CD1c-positive myeloid dendritic cell (primary cell): ENCODE measurements around the gene AKR1A1.
A peak's percentile ranks its signal among the peaks of the same experiment; 100 is the strongest.
"Not testable (repeated sequence)": the region's sequence is repeated elsewhere in the genome, so short reads cannot be mapped to it uniquely, and the experiment has no call there.

Experiments used
- DNase-seq: peaks from one replicate; pipeline ENCODE4 v3.0.0-alpha.2; 2016; ENCODE audit errors: extremely low spot score

Gene AKR1A1

DNA sequence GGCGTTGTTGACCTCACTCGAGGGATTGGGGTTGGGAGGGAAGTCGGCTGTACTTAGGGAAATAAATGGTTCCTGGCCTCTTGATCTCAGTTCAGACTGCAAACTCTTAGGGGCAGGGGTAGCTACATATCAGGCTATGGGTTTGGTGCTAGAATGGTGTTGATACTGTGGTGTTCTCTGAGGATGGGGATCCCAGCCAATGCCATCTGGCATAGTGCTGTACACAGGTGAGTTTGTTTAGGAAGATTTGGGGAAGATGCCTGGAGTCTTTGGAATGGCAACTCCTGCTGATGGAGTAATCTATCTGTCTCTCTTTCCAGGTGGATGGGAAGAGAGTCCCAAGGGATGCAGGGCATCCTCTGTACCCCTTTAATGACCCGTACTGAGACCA lies 18.9 kb downstream of the AKR1A1 start:
- no peak for DNase-seq

DNA sequence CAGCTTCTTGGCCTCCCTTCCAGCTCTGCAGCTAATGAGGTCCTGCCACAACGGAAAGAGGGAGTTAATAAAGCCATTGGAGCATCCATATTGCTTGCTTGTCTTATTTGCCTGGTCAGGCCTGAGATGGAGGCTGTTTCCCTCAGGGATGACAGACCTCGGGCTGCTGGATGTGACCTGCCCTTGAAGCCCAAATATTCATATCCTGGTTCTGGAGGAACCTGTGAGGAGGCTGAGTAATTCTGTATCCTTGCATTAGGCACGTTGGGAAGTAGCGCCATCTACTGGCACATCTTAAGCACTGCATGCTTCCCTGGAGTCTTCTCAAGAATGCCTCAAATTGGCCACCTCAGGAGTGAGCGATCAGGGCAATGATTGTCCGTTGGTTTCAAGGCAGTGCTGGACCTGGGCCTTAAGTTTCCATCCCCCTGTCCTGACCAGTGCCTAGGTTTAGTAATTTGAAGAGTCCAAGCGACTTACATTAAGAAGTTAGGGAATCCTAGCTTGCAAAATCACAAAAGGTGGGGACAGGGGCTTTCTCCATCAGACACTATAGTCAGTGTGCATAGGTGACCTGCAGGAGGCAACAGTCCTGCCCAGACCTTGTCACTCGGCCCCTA lies 19.4 kb downstream of the AKR1A1 start:
- DNase-seq: peak; percentile 89

DNA sequence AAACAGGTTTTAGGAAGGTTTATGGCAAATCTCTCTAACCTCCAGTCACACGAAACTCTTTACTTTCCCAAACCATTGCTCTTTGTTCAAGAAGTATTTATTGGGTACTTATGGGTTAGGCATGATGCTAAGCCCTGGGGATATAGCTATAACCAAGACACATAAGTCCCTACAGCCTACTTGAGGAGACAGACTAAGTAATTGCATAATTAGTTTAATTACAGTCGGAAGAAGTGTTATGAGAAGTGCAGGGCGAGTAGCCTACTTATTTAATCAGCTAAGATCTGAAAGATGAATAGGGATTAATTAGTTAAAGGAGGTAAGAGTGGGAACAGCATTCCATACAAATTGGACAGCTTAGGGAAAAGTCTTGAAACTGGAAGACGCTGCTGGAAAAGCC lies 20.0 kb downstream of the AKR1A1 start:
- no peak for DNase-seq

DNA sequence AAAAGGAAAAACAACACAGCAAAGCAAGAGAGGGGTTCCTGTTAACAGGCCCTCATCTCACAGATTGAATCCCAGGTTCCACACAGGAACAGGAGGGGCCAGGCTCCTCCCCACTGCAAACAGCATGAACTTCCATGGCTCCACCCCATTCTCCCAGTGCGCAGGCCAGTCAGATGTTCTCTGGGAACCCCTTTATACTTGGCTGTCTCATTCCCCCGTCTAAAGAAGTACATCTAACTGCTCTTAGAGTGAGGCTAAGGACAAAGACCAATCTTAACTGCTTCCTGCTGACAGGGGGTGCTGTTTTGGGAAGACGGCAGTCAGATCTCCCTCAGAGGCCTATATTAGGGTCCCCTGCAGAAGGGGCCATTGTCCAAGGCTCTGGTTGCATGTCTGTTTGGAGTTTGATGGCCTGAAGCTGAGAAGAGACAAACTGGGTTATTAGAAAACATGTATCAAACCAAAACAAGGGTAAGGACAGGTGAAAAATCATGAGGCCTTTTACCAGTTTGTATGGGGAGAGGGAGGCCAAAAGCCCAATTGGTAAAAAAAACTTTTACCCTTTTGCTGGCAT lies 22.7 kb downstream of the AKR1A1 start:
- no peak for DNase-seq

DNA sequence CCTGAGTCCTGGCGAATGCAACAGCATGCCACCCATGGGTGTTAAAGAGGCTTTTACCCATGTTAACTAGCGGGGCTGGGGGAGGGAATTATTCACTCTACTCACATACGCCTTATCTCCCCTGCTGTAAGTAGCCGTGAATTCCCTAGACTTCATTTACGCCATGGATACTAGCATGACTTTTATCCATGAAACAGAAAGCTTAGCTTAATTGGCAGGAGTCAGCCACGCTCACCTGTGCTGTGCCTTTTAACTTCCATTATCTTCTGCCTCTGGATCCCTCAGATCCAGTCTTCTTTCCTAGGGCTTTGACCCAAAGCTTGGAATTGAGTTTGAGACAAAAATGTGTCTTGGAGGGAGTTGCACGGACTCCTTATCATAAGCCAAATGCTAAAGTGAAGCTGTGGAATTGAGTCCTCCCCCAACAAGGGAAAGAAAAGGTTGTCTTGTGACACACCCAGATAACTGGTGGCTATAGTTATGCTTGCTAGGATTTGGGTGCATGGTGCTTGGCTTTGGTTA lies 23.5 kb downstream of the AKR1A1 start:
- DNase-seq: no peak

DNA sequence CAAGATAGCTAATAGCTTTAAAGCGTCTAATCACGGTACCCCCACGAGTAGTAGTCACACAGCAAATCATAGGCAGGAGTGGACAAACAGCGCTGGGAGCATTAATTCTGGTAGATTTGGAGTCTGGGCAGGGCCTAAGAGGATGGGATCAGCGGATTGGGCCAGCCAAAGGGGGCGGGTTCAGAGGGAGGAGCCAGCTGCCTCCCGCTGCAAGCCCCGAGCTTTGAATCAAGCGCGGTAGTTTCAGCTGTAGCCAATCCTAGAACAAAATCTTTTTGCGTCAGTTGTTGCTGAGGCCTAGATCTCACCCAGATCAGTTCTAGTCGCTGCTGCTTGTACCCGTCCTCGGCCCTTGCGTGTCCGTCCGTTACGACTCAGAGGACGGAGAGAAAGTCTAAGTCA lies 32.6 kb downstream of the AKR1A1 start:
- DNase-seq: peak; percentile 98

DNA sequence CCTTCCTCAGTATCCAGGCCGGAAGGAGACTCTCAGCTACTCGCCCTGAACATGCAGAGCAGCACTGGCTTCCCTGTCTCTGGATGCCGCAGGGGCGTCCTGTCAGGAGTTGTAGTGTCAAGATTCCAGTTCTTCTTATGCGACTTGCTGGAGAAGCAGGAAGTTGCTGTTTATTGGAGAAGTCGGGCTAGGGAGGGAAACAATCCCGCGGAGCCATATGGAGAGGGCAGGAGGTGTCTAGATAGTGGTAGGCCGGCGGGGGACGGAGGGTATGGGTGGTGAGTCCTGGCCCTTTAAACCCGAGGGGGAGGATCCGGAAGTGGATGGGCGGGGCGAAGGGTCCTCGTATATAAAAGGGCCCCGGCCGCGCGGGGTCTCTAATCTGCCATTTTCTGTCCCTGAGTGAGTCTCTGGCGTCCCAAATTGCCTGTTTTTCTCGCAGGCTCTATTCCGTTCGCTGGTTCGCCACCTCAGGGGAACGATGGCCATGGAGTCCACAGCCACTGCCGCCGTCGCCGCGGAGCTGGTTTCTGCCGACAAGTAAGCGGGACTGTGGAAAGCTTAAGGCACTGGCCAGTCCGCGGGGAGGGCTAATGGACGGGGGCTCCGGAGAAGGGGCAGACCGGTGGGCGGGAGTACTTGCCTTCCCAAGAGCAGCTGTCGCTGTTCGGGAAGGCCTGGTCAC lies 33.2 kb downstream of the AKR1A1 start, which contains the start of gene NASP:
Gene NASP, plus strand, starts transcription at position 376 of the 685 bp plus-strand sequence. Its CDS starts 106 bp downstream, at position 482.
- peak; percentile 93 for DNase-seq

DNA sequence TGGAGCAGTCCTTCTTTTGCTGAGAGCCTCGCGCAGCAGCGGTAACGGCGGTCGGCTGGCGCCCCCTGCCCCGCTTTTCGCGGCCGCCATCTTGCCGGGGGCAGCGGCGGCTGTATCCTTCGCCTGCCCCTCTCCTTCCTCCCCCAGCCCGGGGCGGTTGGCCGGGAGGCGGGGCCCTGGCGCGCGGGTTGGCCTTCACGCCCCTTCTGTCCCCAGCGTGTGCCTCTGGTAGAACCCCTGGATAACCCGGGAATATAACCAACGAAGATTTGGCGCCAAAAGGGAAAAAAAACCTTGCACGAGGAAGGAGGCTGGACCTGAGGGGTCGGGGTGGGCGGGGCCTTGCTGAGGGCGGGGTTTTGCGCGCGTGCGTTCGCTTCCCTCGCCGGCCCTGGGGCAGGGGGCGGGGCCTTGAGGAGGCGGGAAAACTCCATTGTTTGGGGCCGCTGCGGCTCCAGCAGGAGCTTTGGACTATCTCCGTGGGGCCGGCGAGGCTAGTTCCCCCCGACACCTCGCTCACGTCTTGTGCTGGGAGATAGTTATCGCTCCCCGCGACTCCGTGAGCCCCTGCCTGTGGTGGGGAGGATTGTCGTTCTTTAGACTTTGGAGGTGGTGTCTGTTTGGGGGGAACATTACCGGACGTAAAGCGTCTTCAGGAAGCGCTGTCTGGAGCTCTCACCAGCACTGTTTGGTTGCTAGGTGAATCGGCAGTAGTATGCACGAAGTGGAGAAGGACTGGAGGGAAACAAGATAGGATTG lies 33.9 kb downstream of the AKR1A1 start:
- peak; percentile 94 for DNase-seq

DNA sequence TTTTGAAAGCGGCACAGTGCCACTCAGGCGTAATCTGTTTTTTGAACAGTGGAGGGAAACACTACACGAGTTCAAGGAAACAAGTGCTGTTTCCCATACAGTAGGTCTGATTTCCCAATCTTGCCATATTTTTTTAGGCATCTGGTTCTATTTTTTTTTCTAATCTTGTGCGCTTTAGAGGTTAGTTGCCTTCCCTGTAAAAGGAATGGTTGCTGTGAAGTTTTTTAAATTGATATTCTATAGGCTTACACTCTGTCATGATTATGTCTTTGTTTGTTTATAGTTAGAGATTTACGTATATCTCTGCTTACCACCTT lies 34.4 kb downstream of the AKR1A1 start:
- no peak for DNase-seq

DNA sequence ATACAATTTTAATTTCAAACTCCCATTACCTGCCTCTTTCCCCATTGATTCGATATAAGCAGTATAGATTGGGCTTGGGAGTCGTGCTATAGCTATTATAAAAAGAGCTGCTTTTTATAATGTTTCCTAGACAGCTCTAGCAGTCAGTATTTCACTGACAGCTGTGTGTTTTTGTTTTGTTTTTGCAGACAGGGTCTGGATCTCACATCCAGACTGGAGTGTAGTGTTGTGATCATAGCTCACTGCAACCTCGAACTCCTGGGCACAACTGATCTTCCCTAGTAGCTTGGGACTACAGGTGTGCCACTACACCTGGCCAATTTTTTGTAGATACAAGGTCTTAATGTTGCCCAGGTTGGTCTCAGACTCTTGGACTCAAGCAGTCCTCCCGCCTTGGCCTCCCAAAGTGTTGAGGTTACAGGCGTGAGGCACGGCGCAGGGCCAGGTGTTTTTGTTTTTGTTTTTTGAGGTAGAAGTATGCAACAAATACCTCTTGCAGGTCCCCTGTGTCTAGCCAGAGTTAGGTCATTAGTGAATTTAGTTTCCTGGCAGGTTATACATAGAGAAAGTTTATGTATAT lies 35.0 kb downstream of the AKR1A1 start:
- DNase-seq: no peak

DNA sequence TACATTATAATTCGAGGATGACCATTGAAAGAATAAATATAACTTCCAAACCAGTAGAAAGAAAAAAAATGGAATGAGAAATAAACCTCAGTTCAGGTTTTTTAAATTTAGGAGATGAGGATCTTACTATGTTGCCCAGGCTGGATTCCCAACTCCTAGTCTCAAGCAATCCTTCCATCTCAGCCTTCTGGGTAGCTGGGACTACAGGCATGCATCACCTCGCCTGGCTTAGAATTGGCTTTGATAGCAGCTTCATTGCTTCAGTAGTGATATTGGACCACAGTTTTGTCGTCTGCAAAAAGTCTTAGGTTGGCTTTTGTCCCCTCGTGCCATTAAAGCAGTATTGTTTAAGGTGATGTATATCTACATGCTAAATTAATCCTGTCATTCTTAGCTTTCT lies 36.1 kb downstream of the AKR1A1 start:
- no peak for DNase-seq

DNA sequence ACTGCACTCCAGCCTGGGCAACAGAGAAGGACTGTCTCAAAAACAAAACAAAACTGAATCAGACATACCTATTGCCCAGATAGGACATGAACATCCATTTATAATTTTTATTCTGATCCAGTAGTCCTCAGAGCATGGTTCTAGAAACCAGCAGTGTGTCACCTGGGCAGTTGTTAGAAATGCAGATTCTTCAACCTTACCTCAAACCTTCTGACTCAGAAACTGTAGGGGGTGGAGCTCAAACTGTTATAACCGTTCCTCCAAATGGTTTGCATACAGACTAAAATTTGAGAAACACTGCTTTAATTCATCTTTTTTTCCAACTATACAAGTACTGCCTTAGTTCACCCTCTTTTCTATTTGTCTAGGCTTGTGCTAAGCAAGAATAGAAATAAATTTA lies 39.2 kb downstream of the AKR1A1 start:
- no peak for DNase-seq

DNA sequence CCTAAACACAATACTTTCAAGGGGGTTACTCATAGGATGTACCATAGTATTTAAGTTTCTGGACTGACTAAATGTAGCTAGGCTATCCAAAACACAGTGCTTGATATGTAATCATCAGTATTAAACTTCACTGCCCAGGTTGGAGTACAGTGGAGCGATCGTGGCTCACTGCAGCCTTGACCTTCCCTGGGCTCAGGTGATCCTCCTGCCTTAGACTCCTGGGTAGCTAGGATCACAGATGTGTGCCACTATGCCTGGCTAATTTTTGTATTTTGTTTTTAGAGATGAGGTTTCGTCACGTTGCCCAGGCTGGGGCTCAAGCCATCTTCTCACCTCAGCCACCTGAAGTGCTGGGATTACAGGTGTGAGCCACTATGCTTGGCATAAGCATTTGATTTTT lies 43.8 kb downstream of the AKR1A1 start:
- no peak for DNase-seq

DNA sequence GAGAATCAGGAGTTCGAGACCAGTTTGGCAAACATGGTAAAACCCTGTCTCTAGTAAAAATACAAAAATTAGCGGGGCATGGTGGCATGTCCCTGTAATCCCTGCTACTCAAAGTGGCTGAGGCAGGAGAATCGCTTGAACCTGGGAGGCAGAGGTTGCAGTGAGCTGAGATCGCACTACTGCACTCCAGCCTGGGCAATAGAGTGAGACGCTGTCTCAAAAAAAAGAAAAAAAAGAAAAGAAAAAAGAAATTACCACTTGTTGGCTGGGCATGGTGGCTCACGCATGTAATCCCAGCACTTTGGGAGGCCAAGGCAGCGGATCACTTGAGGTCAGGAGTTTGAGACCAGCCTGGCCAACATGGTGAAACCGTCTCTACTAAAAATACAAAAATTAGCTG lies 46.1 kb downstream of the AKR1A1 start:
- not testable (repeated sequence) for DNase-seq

DNA sequence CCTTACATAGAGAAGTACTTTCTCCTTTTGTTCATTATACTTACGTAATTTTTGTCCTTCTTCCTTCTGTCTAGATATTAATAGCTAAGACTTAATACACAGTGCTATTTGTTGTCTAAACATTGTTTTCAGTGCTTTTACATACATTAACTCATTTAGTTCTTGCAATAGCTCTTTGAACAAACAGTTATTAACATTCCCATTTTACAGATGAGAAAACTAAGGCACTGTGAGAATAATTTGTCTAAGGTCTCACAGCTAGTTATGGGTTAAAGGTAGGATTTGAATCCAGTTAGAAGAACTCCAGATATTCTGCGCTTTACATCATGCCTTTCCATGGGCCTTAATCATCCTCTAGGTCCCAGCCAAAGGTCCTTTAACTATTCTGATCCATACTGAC lies 53.6 kb downstream of the AKR1A1 start:
- DNase-seq: no peak

DNA sequence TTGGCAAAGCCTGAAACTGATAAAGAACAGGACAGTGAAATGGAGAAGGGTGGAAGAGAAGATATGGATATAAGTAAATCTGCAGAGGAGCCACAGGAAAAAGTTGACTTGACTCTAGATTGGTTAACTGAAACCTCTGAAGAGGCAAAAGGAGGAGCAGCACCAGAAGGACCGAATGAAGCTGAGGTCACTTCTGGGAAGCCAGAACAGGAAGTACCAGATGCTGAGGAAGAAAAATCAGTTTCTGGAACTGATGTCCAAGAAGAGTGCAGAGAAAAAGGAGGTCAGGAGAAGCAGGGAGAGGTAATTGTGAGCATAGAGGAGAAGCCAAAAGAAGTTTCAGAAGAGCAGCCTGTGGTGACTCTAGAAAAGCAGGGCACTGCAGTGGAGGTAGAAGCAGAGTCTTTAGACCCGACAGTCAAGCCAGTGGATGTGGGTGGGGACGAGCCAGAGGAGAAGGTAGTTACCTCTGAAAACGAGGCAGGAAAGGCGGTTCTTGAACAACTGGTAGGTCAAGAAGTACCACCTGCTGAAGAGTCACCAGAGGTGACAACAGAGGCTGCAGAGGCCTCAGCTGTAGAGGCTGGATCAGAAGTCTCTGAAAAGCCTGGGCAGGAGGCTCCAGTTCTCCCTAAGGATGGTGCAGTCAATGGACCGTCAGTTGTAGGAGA lies 56.9 kb downstream of the AKR1A1 start:
- peak; percentile 22 for DNase-seq

DNA sequence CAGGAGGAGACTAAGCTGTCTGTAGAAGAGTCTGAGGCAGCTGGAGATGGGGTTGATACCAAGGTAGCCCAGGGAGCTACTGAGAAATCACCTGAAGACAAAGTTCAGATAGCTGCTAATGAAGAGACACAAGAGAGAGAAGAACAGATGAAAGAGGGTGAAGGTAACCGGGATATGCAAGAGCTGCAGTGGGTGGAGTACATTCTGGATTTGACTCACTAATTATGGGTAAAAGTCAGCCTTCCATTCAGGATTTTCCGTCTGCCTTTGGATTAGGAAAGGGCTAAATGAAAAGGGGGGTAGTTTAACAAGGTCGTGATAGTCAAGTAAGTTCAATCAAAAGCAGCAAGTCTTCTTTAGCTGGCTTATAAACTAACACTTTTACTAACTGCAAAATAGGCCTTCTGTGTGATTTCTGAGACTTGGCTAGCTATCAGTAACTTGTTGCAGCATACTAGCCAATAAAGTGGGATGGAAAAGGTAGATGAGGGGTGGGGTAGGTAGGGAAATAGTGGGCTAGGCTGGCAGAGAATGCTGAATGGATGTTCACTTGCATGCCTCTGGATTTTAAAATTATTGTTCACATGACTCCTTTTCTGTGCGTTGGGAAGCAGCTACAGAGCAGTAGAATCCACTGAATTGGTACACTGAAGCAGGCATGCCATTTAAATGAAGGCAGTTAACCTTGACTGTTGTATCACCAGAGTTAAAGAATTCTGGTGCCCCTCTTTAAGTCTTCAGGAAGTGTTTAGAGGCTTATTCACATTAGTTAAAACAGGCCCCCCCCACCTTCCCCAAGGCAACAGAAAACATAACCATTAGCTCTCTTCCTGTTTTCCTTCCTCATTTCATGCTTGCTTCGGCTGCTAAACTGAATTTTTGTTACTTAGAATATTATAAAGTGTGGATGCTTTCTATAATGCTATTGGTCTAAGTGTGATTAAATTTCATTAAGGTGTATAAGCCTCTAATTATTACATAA lies 57.8 kb downstream of the AKR1A1 start:
- peak; percentile 65 for DNase-seq

DNA sequence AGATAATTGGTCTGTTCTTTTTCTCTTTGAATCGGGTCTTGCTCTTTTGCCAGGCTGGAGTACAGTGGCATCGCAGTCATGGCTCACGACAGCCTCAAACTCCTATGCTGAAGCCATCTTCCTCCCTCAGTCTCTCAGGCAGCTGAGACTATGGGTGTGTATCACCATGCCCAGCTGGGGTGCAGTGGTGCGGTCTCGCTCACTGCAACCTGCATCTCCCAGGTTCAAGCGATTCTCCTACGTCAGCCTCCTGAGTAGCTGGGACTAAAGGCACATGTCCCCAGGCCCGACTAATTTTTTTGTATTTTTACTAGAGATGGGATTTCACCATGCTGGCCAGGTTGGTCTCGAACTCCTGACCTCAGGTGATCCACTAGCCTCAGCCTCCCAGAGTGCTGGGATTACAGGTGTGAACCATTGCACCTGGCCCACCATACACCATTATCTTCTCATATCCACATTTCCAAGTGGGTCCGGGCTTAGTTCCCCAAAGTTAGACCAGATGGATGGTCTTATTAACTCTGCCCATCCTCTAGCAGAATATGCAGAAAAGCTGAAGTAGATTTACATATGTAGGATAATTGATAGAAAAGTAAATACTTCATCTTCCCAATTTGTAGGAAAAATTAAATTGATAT lies 60.1 kb downstream of the AKR1A1 start:
- DNase-seq: no peak

DNA sequence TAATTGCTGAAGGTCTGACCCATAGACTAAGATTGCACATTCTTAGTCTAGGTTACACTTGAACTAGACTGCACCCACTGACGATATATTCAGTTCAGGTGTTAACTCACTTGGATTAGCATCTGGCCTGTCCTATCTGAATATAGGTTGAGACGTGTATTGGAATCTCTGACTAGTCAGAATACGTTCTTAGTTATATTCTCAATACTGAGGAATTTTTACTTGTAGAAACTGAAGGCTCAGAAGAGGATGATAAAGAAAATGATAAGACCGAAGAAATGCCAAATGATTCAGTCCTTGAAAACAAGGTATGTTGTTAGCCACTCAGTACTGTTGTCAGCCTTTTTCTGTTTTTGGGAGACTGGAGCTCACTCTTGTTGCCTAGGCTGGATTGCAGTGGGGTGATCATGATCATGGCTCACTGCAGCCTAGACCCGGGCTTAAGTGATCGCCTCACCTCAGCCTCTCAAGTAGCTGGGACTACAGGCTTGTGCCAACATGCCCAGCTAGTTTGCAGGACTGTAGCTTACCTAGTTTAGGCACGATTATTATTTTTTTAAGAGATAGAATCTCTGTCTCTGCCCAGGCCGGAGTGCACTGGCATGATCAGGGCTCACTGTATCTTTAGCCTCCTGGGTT lies 62.4 kb downstream of the AKR1A1 start:
- DNase-seq: no peak
